ENCODE measurements around the gene MRPL19.

- TF ChIP-seq, protein P1, sequence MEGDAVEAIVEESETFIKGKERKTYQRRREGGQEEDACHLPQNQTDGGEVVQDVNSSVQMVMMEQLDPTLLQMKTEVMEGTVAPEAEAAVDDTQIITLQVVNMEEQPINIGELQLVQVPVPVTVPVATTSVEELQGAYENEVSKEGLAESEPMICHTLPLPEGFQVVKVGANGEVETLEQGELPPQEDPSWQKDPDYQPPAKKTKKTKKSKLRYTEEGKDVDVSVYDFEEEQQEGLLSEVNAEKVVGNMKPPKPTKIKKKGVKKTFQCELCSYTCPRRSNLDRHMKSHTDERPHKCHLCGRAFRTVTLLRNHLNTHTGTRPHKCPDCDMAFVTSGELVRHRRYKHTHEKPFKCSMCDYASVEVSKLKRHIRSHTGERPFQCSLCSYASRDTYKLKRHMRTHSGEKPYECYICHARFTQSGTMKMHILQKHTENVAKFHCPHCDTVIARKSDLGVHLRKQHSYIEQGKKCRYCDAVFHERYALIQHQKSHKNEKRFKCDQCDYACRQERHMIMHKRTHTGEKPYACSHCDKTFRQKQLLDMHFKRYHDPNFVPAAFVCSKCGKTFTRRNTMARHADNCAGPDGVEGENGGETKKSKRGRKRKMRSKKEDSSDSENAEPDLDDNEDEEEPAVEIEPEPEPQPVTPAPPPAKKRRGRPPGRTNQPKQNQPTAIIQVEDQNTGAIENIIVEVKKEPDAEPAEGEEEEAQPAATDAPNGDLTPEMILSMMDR (IDR thresholded peaks at IDR 0.05; ENCODE audit: low read depth, low read length), result no peak
- TF ChIP-seq EZH2phosphoT487 (IDR thresholded peaks at IDR 0.05; ENCODE audit: low read depth), result no peak
Observed at GRCh38 chr2:75632813-75633212, 13.8 kb upstream of the MRPL19 start.

Measured in OCI-LY3 (cell line).